Measurements from ENCODE around the gene NEDD4L.
A peak's percentile ranks its signal among the peaks of the same experiment; 100 is the strongest.

NEDD4L gene

GRCh38 chr18:58398648-58399398 is 354.8 kb downstream of the NEDD4L start:
- DNase-seq (ENCODE audit: low read depth): no peak

GRCh38 chr18:58400331-58400870 is 356.4 kb downstream of the NEDD4L start:
- peak; percentile 51 for DNase-seq (ENCODE audit: low read depth)

GRCh38 chr18:58401191-58401590 is 357.2 kb downstream of the NEDD4L start:
- DNase-seq (ENCODE audit: low read depth): no peak

- no peak for DNase-seq (ENCODE audit: low read depth)
Observed at GRCh38 chr18:58402247-58402646, 358.2 kb downstream of the NEDD4L start.

DNA sequence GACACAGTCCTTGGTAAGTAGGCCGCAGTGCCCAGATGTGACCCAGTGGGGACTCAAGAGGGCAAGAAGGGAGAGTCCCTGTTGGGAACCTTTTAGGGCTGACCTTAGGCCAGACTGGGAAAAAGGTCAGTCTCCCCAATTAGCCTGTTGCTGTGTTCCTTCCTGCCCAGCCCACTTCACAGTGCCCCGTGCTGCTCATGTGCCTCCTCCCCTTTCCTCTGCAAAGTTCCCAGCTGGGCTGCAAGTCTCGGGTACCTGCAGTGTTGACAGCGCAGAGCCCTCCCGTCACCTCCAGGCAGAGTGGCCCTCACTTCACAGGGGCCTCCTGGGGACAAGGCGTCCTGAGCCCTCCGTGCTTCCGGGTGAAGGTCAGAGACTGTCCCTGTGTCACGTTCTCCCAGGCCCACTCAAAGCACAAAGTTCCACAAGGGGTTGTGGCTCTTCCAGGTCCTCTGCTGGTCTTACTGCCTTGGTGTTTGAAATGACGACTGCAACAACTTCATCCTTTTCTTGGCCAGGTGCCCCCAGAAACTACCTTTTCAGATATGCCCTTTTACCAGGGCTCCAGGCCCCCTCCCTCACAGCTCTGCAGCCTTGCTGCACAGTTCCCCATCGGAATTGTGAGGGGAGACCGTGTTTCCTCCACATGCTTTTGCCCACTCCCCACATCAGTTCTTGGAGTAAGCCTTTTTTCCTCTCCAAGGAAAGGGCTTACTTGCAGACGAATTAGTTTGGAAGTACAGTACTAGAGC is 359.1 kb downstream of the NEDD4L start:
- DNase-seq (ENCODE audit: low read depth): no peak

DNA sequence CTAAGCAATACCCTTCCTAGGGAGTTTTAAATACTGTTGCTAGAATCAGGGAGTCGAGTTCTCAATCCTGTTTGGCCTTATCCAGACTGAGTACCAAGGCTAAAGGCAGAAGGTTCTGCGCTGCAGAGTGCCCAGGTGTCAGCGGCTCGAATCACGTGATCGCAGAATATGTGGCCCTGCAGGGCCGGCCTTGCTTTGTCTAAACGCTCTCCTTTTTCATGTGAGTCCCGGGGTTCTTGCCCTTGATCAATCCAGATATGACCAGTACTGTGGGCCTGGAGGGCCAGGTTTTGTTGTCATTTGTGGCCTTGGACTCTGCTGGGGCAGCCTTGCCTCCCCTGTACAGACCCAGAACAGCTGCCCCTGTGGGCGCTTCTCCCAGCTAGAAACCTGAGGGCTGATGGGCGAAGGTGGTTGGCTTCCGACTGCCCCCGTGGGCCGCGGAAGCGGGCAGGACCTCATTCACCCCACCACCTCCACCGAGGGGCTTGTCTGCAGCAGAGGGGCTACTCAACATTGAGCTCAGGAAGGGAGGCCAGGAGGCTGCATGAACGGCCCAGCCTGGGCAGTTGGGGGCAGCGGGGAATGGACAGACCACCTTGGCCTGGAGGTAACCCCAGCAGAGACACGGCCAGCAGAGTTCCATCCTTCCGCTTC is 359.9 kb downstream of the NEDD4L start:
- DNase-seq (ENCODE audit: low read depth): no peak

- no peak for DNase-seq (ENCODE audit: low read depth)
Observed at GRCh38 chr18:58405107-58405898, 361.3 kb downstream of the NEDD4L start.

GRCh38 chr18:58407263-58407648 is 363.2 kb downstream of the NEDD4L start:
- DNase-seq (ENCODE audit: low read depth): no peak

DNA sequence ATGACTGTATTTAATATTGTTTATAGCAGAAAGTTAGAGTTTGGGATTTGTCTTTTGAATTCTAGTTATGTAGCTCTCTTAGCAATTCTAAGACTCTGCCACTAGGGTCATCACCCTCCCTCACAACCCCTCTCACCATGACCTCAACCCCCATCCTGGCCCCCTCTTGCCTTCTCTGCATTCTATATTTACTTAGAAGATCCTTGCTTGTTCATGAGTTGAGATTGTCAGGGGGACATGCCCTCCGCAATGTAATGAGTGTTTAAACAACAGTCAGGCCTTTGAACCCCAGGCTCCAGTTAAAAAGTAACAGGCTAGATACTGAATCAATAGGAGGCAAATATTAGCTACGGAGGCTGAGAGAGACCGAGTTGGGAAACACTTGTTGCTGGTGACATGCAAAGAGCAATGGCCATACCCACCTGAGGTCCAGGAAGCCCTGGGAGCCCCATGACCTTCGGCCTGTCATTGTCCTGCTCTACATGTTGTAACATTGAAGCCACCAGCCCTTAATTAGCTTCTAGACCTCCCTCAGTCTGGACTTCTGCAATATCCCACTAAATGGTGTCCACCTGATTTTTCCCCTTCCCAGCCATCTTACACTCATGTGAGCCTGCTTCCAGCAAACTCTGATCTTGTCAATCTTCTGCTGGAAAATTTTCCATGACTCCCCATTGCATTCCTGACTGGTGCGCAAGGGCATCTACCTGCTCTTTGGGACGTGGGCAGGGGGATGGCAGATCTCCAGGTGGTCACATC is 363.8 kb downstream of the NEDD4L start:
- DNase-seq (ENCODE audit: low read depth): no peak

- no peak for DNase-seq (ENCODE audit: low read depth)
Observed at GRCh38 chr18:58408665-58409064, 364.6 kb downstream of the NEDD4L start.

GRCh38 chr18:58409802-58410445 is 365.9 kb downstream of the NEDD4L start:
- no peak for DNase-seq (ENCODE audit: low read depth)

DNA sequence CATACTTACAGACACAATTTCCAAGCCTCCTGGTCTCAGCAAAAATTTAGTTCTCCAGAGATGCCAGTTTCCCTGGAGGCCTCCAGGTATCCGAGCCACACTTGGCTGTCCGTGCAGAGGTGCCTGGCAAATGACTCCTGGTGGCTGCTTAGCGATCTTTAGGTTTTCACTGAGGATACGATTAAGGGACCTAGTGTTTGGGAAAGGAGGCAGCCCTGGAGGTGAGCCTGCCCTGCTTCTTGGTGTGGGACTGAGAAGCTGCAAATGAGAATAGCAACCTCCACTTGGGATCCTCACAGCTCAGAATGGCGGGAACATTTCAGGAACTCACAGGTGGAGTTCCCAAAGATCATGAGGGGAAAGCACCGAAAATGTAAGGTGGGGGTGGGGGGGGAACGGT is 367.3 kb downstream of the NEDD4L start:
- DNase-seq (ENCODE audit: low read depth): no peak

DNA sequence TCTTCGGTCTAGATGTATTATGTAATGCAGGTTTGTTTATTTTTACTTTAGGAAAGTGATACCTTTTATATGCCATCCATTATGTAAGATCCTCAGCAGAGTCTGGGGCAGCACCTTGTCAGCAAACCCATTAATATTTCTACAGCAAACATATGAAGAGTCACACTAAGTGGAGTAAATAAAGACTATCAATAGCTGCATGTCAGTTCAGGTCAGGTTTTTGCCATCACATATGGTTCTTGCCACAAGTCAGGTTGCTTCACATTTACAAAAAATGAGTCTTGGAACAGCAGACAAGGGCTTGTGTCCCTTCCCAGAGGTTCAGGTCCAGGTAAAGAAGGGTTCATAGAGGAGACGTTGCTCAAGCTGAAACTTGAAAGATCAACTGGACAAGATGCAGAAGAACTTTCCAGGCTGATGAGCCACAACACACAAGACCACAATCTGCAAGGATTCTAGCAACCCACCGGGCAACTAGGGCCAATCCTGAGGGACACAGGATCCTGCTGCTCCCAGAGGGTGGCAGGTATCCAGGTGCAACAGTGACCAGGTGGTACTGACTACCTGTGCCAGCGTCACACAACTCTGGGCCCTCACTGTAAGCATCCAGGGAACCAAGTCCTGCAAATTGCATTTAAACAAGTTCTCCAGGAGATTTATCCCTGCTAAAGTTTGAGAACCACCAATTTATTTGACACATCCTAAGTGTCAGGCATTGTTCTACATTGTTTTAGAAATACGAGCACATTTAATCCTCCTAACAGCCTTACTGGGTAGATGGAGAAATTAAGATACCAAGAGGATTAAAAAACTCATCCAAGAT is 369.0 kb downstream of the NEDD4L start:
- no peak for DNase-seq (ENCODE audit: low read depth)

DNA sequence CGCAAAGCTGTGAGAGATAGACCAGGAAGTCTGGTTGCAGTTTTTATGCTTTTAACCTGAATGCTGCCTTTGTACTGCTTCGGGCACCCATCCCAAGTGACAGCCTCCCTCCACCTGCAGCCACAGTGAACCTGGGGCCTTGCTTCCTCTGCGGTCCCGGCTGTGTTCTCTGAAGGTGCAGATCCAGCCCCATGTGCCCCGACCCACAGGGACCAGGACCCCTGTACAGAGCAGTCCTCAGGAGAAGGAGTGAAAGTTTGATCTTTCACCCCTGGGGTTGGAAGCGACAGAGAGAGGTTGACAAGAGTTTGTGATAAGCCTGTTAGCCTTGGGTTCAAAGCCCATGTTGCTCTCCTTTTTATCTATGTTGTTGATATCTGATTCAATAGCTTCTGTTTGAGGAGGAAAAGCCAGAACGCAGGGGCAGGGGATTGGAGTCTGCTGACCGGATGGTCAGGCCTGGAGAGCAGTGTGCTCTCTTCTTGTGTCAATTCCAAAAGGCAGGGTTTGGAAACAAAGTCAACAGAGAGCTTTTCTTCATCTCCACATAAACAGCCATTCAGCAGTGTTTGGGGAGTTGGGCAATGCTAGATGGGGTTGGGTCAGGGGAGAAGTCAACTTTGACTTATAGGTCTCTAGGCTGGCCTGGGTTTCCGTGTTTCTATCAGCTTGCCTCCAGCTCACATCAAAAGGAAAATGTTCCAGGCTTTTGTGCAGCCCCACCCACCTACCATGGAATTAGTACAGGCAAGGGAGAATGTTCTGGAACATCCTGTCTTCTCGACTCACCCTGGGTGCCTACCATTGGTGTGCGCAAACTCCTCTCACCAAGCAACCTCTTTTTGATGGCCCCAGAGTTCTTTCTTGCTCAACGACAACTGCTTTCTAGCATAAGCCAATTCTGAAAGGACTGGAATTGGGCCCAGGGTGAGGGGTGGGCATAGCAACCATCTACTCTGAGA is 369.9 kb downstream of the NEDD4L start:
- DNase-seq (ENCODE audit: low read depth): no peak

GRCh38 chr18:58416014-58416703 is 372.1 kb downstream of the NEDD4L start:
- no peak for DNase-seq (ENCODE audit: low read depth)

- no peak for DNase-seq (ENCODE audit: low read depth)
Observed at GRCh38 chr18:58416704-58417683, 373.0 kb downstream of the NEDD4L start.

- DNase-seq (ENCODE audit: low read depth): no peak
Observed at GRCh38 chr18:58417752-58418151, 373.7 kb downstream of the NEDD4L start.
